Endothelial cell of umbilical vein (primary cell): ENCODE data around the gene SH3TC2. TPM values are rescaled to one million over a fixed set of nuclear protein-coding genes. Genes with fewer than 3 reads are reported as not detected.

Experiments
- BruUV-seq: library from RNA; stranded (reverse); fragments of 400-500 nt; replicated peaks from 2 replicates; lab custom pipeline; 2021; lab: Mats Ljungman, UMichigan
- CTCF ChIA-PET: fragments of 300-600, 350-600 bp; sonication (Branson Sonifier 250); formaldehyde crosslinking; loops from one replicate; lab custom pipeline; 2021; ENCODE audit warnings: antibody characterized with exemption, inconsistent platforms; lab: Charles Lee
- POLR2A ChIA-PET: fragments of 300-600, 350-600 bp; sonication (Branson Sonifier 250); formaldehyde crosslinking; loops from one replicate; lab custom pipeline; 2021; ENCODE audit warnings: antibody characterized with exemption, inconsistent platforms; lab: Charles Lee
- DNase-seq: peaks from one replicate; pipeline ENCODE4 v3.0.0-alpha.2; 2011; ENCODE audit warnings: low read depth, low spot score
- FAIRE-seq: peaks from 2 replicates; lab custom pipeline; 2011; peaks lifted over from hg19 to GRCh38; lab: Jason Lieb, UNC
- H2AFZ ChIP-seq: 2 replicates; pipeline ENCODE4 v1.6.0; 2012; ENCODE audit warnings: low read depth, low read length, control low read depth, inconsistent platforms
- H3K27ac ChIP-seq: 2 replicates; pipeline ENCODE4 v1.5.1; 2011; ENCODE audit warnings: low read depth, mild to moderate bottlenecking, control low read depth, low read length, moderate library complexity; ENCODE audit not compliant: insufficient read depth
- H3K27me3 ChIP-seq, 2 experiments: 2 replicates each; pipeline versions ENCODE4 v1.6.0 to v1.6.1; 2011; ENCODE audit warnings: low read length in 2 of 2, mixed read lengths in 1 of 2; ENCODE audit not compliant: control insufficient read depth in 2 of 2, insufficient read depth in 2 of 2
- H3K36me3 ChIP-seq, 2 experiments: 2 replicates in 1 of 2; 3 replicates in 1 of 2; pipeline ENCODE4 v1.5.1; 2011; ENCODE audit warnings: low read length in 2 of 2, mild to moderate bottlenecking in 1 of 2, moderate library complexity in 1 of 2; ENCODE audit not compliant: control insufficient read depth in 2 of 2, insufficient read depth in 2 of 2; ENCODE audit errors: extremely low read depth in 1 of 2
- H3K4me1 ChIP-seq: 3 replicates; pipeline ENCODE4 v1.5.1; 2011; ENCODE audit warnings: mild to moderate bottlenecking, low read length; ENCODE audit not compliant: control insufficient read depth, insufficient read depth; ENCODE audit errors: extremely low read depth
- H3K4me2 ChIP-seq: 2 replicates; pipeline ENCODE4 v1.6.1; 2011; ENCODE audit warnings: low read length, control low read depth, mixed read lengths; ENCODE audit not compliant: insufficient read depth
- H3K4me3 ChIP-seq, 3 experiments: fragments of 200-600 bp in 1 of 3; sonication (generic), shearing (Covaris generic) in 1 of 3; replicated peaks in 1 of 3; 2 replicates each; pipeline ENCODE4 v1.5.1; 2011 to 2016; ENCODE audit warnings: control low read depth in 3 of 3, low read length in 3 of 3, mild to moderate bottlenecking in 2 of 3, inconsistent platforms in 1 of 3, low read depth in 1 of 3, moderate library complexity in 1 of 3; ENCODE audit not compliant: insufficient read depth in 1 of 3
- H3K79me2 ChIP-seq: 2 replicates; pipeline ENCODE4 v1.6.0; 2012; ENCODE audit warnings: low read length, inconsistent platforms; ENCODE audit not compliant: control insufficient read depth, insufficient read depth
- H3K9ac ChIP-seq: replicated peaks from 2 replicates; pipeline ENCODE3; 2011; ENCODE audit warnings: low read length, control low read depth; ENCODE audit not compliant: insufficient read depth; ENCODE audit errors: extremely low read depth
- H3K9me1 ChIP-seq: replicated peaks from 3 replicates; pipeline ENCODE4 v1.6.0; 2011; ENCODE audit warnings: mild to moderate bottlenecking, low read length; ENCODE audit not compliant: control insufficient read depth, insufficient read depth; ENCODE audit errors: extremely low read depth
- H3K9me3 ChIP-seq: replicated peaks from 2 replicates; pipeline ENCODE4 v1.5.1; 2012; ENCODE audit warnings: low read length, inconsistent platforms; ENCODE audit not compliant: control insufficient read depth, insufficient read depth
- H4K20me1 ChIP-seq: replicated peaks from 2 replicates; pipeline ENCODE3; 2011; ENCODE audit warnings: mild to moderate bottlenecking, low read length; ENCODE audit not compliant: control insufficient read depth, insufficient read depth; ENCODE audit errors: extremely low read depth
- CTCF ChIP-seq, 2 donors: IDR thresholded peaks; 1 replicate in 1 of 2; 2 replicates in 1 of 2; pipeline ENCODE4 v1.5.1; 2011; ENCODE audit warnings: low read length in 2 of 2, mild to moderate bottlenecking in 2 of 2, moderate library complexity in 2 of 2, control low read depth in 1 of 2, inconsistent platforms in 1 of 2, low read depth in 1 of 2; ENCODE audit not compliant: insufficient read depth in 1 of 2; ENCODE audit errors: extremely low read depth in 1 of 2
- EZH2 ChIP-seq: IDR thresholded peaks from 2 replicates; pipeline ENCODE4 v1.6.1; 2012; ENCODE audit warnings: borderline replicate concordance, low read depth, mild to moderate bottlenecking, moderate library complexity, low read length, inconsistent platforms; ENCODE audit not compliant: severe bottlenecking
- FOS ChIP-seq: IDR thresholded peaks from 2 replicates; pipeline ENCODE4 v1.6.1; 2011; ENCODE audit warnings: mild to moderate bottlenecking, low read length, moderate library complexity, borderline replicate concordance; ENCODE audit not compliant: insufficient read depth
- GATA2 ChIP-seq: IDR thresholded peaks from 2 replicates; pipeline ENCODE4 v1.7.0; 2011; ENCODE audit warnings: low read depth, mild to moderate bottlenecking, moderate library complexity, mixed read lengths, low read length; ENCODE audit not compliant: insufficient read length, insufficient read depth
- JUN ChIP-seq: IDR thresholded peaks from 2 replicates; pipeline ENCODE4 v1.6.1; 2011; ENCODE audit warnings: borderline replicate concordance, low read depth; ENCODE audit not compliant: insufficient read length, insufficient read depth
- MAX ChIP-seq: IDR thresholded peaks from 2 replicates; pipeline ENCODE4 v1.6.1; 2011; ENCODE audit not compliant: insufficient read depth, insufficient read length
- MYC ChIP-seq: IDR thresholded peaks from one replicate; pipeline ENCODE4 v1.6.1; 2011; ENCODE audit warnings: mild to moderate bottlenecking, low read depth, low read length
- POLR2A ChIP-seq: IDR thresholded peaks from 2 replicates; pipeline ENCODE4 v1.6.1; 2012; ENCODE audit warnings: low read depth, mild to moderate bottlenecking, control low read depth, low read length
- POLR2AphosphoS5 ChIP-seq: IDR thresholded peaks from 2 replicates; pipeline ENCODE4 v1.6.1; 2012; ENCODE audit warnings: low read depth, mild to moderate bottlenecking, control low read depth, low read length, moderate library complexity; ENCODE audit not compliant: insufficient read depth
- dilution Hi-C: fragments of 300-500 bp; cut with MboI; formaldehyde crosslinking; loops from one replicate; pipeline ENCODE4 v1.15.0; 2019; ENCODE audit warnings: low sequenced_read_pairs; ENCODE audit not compliant: extremely low pct_ligation_motif_present
- intact Hi-C: fragments of 100-400 bp; cut with micrococcal nuclease; formaldehyde crosslinking; loops from one replicate; pipeline ENCODE4 v1.10.0; 2022
- polyA plus RNA-seq, 4 experiments: library from polyadenylated mRNA; depleted of rRNA in 3 of 4; stranded (reverse) in 3 of 4; unstranded in 1 of 4; fragments of >200 nt; gene quantifications; 2 replicates each; pipeline versions ENCODE4 v1.2.1 to v1.2.3, GENCODE V29; 2011 to 2012; ENCODE audit warnings: missing spikeins in 1 of 4
- total RNA-seq: library from RNA; stranded (reverse); gene quantifications from 2 replicates; pipeline ENCODE4 v1.2.3, GENCODE V29; 2021

The SH3TC2 gene
- total and polyA plus RNA-seq, 2 donors (not counting 3 experiments of a cell fraction or from before 2014, with no cell fraction given): 0.91 to 4.3 TPM

GRCh38 chr5:149072376-149072775, 9.5 kb upstream of the SH3TC2 start:
- Histone ChIP-seq H3K4me2 (no peak overlapping the region), H3K4me1 (no peaks in the 10 kb centered on the region), H3K4me3 (no peak overlapping the region), H3K27ac (no peak overlapping the region), H3K36me3 (no peaks in the 10 kb centered on the region), H3K9me3 (no peaks in the 10 kb centered on the region), H2AFZ (no peak overlapping the region), H3K27me3 (no peaks in the 10 kb centered on the region), H3K9ac (no peak overlapping the region), H3K79me2 (no peaks in the 10 kb centered on the region), H3K9me1 (no peaks in the 10 kb centered on the region), H4K20me1 (no peaks in the 10 kb centered on the region)
- DNase-seq (no peak), FAIRE-seq (no peak)
- BruUV-seq: no TSS peak
- intact Hi-C loops (no loop called here), dilution Hi-C loops (no loop called here)
- no peak for TF ChIP-seq POLR2A
- no peak for TF ChIP-seq JUN
- TF ChIP-seq CTCF (IDR thresholded peaks at IDR 0.05; ENCODE audit: extremely low read depth in 1 of 2, insufficient read depth in 1 of 2, low read depth in 1 of 2, low read length in 2 of 2): no peak
- no peak for TF ChIP-seq POLR2AphosphoS5
- no peak for TF ChIP-seq FOS
- ChIA-PET POLR2A (no interaction called here), CTCF (interaction anchor here (0.7 to 3.5 kb wide), 4 partner anchors 10 to 42 kb away, joined by 3 to 14 read pairs (median 5); partner anchors contain the start of gene SH3TC2)

GRCh38 chr5:149071756-149072155, 8.9 kb upstream of the SH3TC2 start:
- Histone ChIP-seq H3K27ac (no peak overlapping the region), H3K4me2 (no peak overlapping the region), H3K9ac (no peak overlapping the region), H3K27me3 (no peaks in the 10 kb centered on the region), H3K79me2 (no peaks in the 10 kb centered on the region), H3K36me3 (no peaks in the 10 kb centered on the region), H3K4me1 (no peaks in the 10 kb centered on the region), H4K20me1 (no peaks in the 10 kb centered on the region), H3K4me3 (no peak overlapping the region), H3K9me1 (no peaks in the 10 kb centered on the region), H2AFZ (no peak overlapping the region), H3K9me3 (no peaks in the 10 kb centered on the region)
- no TSS peak for BruUV-seq
- dilution Hi-C loops (no loop called here), intact Hi-C loops (no loop called here)
- FAIRE-seq: no peak
- ChIA-PET CTCF (interaction anchor here (0.7 to 3.5 kb wide), 5 partner anchors 9 to 628 kb away, joined by 3 to 14 read pairs (median 3); partner anchors contain the start of gene SH3TC2), POLR2A (no interaction called here)
- TF ChIP-seq MYC (no peak), POLR2A (no peak), CTCF (IDR thresholded peaks at IDR 0.05; ENCODE audit: extremely low read depth in 1 of 2, insufficient read depth in 1 of 2, low read depth in 1 of 2, low read length in 2 of 2) (no peak), JUN (no peak), FOS (no peak), GATA2 (no peak), EZH2 (no peak), POLR2AphosphoS5 (no peak), MAX (no peak)
- DNase-seq: no peak
